Neural cell (in vitro differentiated cells): Measurements from ENCODE around the gene MGAT4A. TPM values are rescaled to one million over a fixed set of nuclear protein-coding genes. Genes with fewer than 3 reads are reported as not detected.
"Not testable (repeated sequence)": the region's sequence is repeated elsewhere in the genome, so short reads cannot be mapped to it uniquely, and the experiment has no call there.

ENCODE experiments used
- H2AFZ ChIP-seq: fragments of 200-600, 300-800 bp; sonication (generic), shearing (Covaris generic); 2 replicates; pipeline ENCODE4 v1.6.0; 2014; ENCODE audit warnings: low read depth, mild to moderate bottlenecking, antibody characterized with exemption, low read length, moderate library complexity
- H3F3A ChIP-seq: fragments of 200-600 bp; shearing (Covaris generic); 2 replicates; pipeline ENCODE4 v1.6.1; 2016; ENCODE audit warnings: mild to moderate bottlenecking, moderate library complexity, mixed read lengths, antibody characterized with exemption, low read length; ENCODE audit not compliant: insufficient read depth, poor library complexity, severe bottlenecking
- H3K27ac ChIP-seq: fragments of 200-600, 300-800 bp; sonication (generic), shearing (Covaris generic); 2 replicates; pipeline ENCODE4 v1.5.1; 2014; ENCODE audit warnings: mild to moderate bottlenecking, low read length, moderate library complexity
- H3K27me3 ChIP-seq: fragments of 300-800, 200-600 bp; sonication (generic), shearing (Covaris generic); 2 replicates; pipeline ENCODE4 v1.6.0; 2014; ENCODE audit warnings: mild to moderate bottlenecking, low read depth, low read length, moderate library complexity; ENCODE audit not compliant: insufficient read depth
- H3K36me3 ChIP-seq: fragments of 300-800, 200-600 bp; sonication (generic), shearing (Covaris generic); 2 replicates; pipeline ENCODE4 v1.5.1; 2014; ENCODE audit warnings: mild to moderate bottlenecking, antibody characterized with exemption, low read length, moderate library complexity; ENCODE audit not compliant: insufficient read depth
- H3K4me2 ChIP-seq: fragments of 300-800, 200-600 bp; sonication (generic), shearing (Covaris generic); 2 replicates; pipeline ENCODE4 v1.6.0; 2014; ENCODE audit warnings: mild to moderate bottlenecking, low read length
- H3K4me3 ChIP-seq: fragments of 300-800, 200-600 bp; sonication (generic), shearing (Covaris generic); 2 replicates; pipeline ENCODE4 v1.5.1; 2014; ENCODE audit warnings: mild to moderate bottlenecking, low read length, moderate library complexity
- H3K79me2 ChIP-seq: fragments of 200-600 bp; shearing (Covaris generic); replicated peaks from 2 replicates; pipeline ENCODE4 v1.6.0; 2014; ENCODE audit warnings: mild to moderate bottlenecking, low read length, moderate library complexity; ENCODE audit not compliant: insufficient read depth
- H3K9ac ChIP-seq: fragments of 300-800, 200-600 bp; sonication (generic), shearing (Covaris generic); 2 replicates; pipeline ENCODE4 v1.6.1; 2016; ENCODE audit warnings: mild to moderate bottlenecking, low read length, mixed read lengths
- H3K9me2 ChIP-seq: fragments of 200-600 bp; shearing (Covaris generic); 2 replicates; pipeline ENCODE4 v1.6.1; 2016; ENCODE audit warnings: mild to moderate bottlenecking, low read length, mixed read lengths; ENCODE audit not compliant: insufficient read depth
- H3K9me3 ChIP-seq: fragments of 200-600, 300-800 bp; sonication (generic), shearing (Covaris generic); 2 replicates; pipeline ENCODE4 v1.6.1; 2016; ENCODE audit warnings: mild to moderate bottlenecking, mixed run types, low read length, moderate library complexity, mixed read lengths
- H4K20me1 ChIP-seq: fragments of 200-600 bp; shearing (Covaris generic); 2 replicates; pipeline ENCODE4 v1.6.1; 2016; ENCODE audit warnings: mild to moderate bottlenecking, mixed run types; ENCODE audit not compliant: insufficient read depth
- CTCF ChIP-seq: fragments of 450-650 bp; IDR thresholded peaks from 2 replicates; pipeline ENCODE4 v1.5.1; 2014; ENCODE audit warnings: antibody characterized with exemption, mild to moderate bottlenecking, moderate library complexity; ENCODE audit not compliant: poor library complexity, severe bottlenecking
- EP300 ChIP-seq: fragments of 450-650 bp; conservative IDR thresholded peaks from 2 replicates; pipeline ENCODE4 v1.6.1; 2014; ENCODE audit warnings: antibody characterized with exemption, mild to moderate bottlenecking, moderate library complexity; ENCODE audit not compliant: poor library complexity, severe bottlenecking
- EZH2 ChIP-seq: fragments of 200-600, 300-800 bp; shearing (Covaris generic), sonication (generic); IDR thresholded peaks from 2 replicates; pipeline ENCODE4 v1.6.1; 2014; ENCODE audit warnings: antibody characterized with exemption, low read length, borderline replicate concordance, mild to moderate bottlenecking; ENCODE audit not compliant: insufficient read depth, poor library complexity, severe bottlenecking
- MXI1 ChIP-seq: fragments of 450-650 bp; conservative IDR thresholded peaks from 2 replicates; pipeline ENCODE4 v1.6.1; 2014; ENCODE audit warnings: antibody characterized with exemption, mild to moderate bottlenecking; ENCODE audit not compliant: poor library complexity, severe bottlenecking
- POLR2AphosphoS5 ChIP-seq: IDR thresholded peaks from 2 replicates; pipeline ENCODE4 v1.6.1; 2012
- RAD21 ChIP-seq: fragments of 450-650 bp; conservative IDR thresholded peaks from 2 replicates; pipeline ENCODE4 v1.6.1; 2014; ENCODE audit warnings: antibody characterized with exemption, mild to moderate bottlenecking, moderate library complexity
- SMC3 ChIP-seq: fragments of 450-650 bp; conservative IDR thresholded peaks from 2 replicates; pipeline ENCODE4 v1.6.1; 2014; ENCODE audit warnings: antibody characterized with exemption, mild to moderate bottlenecking, moderate library complexity; ENCODE audit not compliant: poor library complexity
- polyA plus RNA-seq: library from polyadenylated mRNA; depleted of rRNA; stranded (reverse); fragments of >200 nt; gene quantifications from 2 replicates; pipeline ENCODE4 v1.2.3, GENCODE V29; 2014
- TF ChIP-seq, protein P1 (sequence below): IDR thresholded peaks from 2 replicates; pipeline ENCODE4 v1.6.1; 2012; ENCODE audit warnings: borderline replicate concordance

MGAT4A gene
- polyA plus RNA-seq, 1 donor from 2014 or later: 54.8 TPM

GRCh38 chr2:98729652-98730051 lies 1.3 kb downstream of the MGAT4A start:
- H3K79me2 ChIP-seq: peaks cover 32% of the 10 kb centered on the region
- H3K9ac ChIP-seq: peak overlapping the region; percentile 72
- peak overlapping the region; percentile 88 for H3K4me3 ChIP-seq
- peak overlapping the region; percentile 77 for H3K4me2 ChIP-seq
- no peaks in the 10 kb centered on the region for H4K20me1 ChIP-seq
- no peaks in the 10 kb centered on the region for H3K36me3 ChIP-seq
- H3K9me2 ChIP-seq: no peaks in the 10 kb centered on the region
- H3K27me3 ChIP-seq: no peaks in the 10 kb centered on the region
- TF ChIP-seq, protein P1, sequence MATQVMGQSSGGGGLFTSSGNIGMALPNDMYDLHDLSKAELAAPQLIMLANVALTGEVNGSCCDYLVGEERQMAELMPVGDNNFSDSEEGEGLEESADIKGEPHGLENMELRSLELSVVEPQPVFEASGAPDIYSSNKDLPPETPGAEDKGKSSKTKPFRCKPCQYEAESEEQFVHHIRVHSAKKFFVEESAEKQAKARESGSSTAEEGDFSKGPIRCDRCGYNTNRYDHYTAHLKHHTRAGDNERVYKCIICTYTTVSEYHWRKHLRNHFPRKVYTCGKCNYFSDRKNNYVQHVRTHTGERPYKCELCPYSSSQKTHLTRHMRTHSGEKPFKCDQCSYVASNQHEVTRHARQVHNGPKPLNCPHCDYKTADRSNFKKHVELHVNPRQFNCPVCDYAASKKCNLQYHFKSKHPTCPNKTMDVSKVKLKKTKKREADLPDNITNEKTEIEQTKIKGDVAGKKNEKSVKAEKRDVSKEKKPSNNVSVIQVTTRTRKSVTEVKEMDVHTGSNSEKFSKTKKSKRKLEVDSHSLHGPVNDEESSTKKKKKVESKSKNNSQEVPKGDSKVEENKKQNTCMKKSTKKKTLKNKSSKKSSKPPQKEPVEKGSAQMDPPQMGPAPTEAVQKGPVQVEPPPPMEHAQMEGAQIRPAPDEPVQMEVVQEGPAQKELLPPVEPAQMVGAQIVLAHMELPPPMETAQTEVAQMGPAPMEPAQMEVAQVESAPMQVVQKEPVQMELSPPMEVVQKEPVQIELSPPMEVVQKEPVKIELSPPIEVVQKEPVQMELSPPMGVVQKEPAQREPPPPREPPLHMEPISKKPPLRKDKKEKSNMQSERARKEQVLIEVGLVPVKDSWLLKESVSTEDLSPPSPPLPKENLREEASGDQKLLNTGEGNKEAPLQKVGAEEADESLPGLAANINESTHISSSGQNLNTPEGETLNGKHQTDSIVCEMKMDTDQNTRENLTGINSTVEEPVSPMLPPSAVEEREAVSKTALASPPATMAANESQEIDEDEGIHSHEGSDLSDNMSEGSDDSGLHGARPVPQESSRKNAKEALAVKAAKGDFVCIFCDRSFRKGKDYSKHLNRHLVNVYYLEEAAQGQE: no peak
- TF ChIP-seq MXI1: no peak
- no peak for TF ChIP-seq SMC3
- TF ChIP-seq POLR2AphosphoS5: no peak
- TF ChIP-seq EP300: no peak
- no peak for TF ChIP-seq CTCF
- TF ChIP-seq RAD21: no peak
- TF ChIP-seq EZH2: no peak
- peak overlapping the region; percentile 23 for H2AFZ ChIP-seq
- H3F3A ChIP-seq: no peaks in the 10 kb centered on the region
- no peaks in the 10 kb centered on the region for H3K9me3 ChIP-seq
- H3K27ac ChIP-seq: peak overlapping the region; percentile 76

DNA sequence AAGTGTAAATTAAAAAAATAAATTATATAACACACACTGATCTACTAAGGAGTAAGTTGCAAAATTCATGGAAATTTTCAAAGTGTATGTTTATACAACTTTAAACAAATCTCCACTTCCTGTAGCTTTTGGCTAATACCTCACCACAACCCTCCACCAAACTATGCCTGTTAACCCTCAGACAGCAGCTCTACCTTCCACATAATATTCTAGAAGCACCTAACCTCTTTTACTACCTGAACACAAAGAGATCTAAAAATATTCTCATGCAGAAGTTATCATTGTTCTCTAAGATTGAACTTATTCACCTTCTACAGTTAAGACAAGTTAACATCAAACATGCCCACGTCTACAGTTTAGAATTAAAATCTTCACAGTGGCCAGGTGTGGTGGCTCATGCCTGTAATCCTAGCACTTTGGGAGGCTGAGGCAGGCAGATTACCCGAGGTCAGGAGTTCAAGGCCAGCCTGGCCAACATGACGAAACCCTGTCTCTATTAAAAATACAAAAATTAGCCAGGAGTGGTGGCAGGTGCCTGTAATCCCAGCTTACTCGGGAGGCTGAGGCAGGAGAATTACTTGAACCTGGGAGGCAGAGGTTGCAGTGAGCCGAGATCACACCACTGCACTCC lies 2.7 kb downstream of the MGAT4A start:
- not testable (repeated sequence) for H2AFZ ChIP-seq, H3K9me2 ChIP-seq, H4K20me1 ChIP-seq, H3K27ac ChIP-seq, H3K9ac ChIP-seq, H3F3A ChIP-seq, H3K4me2 ChIP-seq, H3K9me3 ChIP-seq, H3K27me3 ChIP-seq, H3K36me3 ChIP-seq
- Histone ChIP-seq H3K4me3 (peak overlapping the region; percentile 88), H3K79me2 (peaks cover 32% of the 10 kb centered on the region)
